A549 (cell line): ENCODE measurements around the gene SZT2. TPM values are rescaled to one million over a fixed set of nuclear protein-coding genes. Genes with fewer than 3 reads are reported as not detected.
A peak's percentile ranks its signal among the peaks of the same experiment; 100 is the strongest.

Experiments
- ATAC-seq, 2 experiments: fragments of 200-7000 bp in 1 of 2; fragments of >200 bp in 1 of 2; cut with Nextera tagmentation in 1 of 2; cut with Tn5 transposase in 1 of 2; 3 replicates each; pipeline versions ENCODE4 v1.8.0 to v1.9.1; 2018 to 2020; ENCODE audit warnings: mild to moderate bottlenecking in 1 of 2, moderate library complexity in 1 of 2
- CTCF ChIA-PET: fragments of 300-600 bp; sonication (Branson Sonifier 250); formaldehyde crosslinking; extraction: SDS; loops from one replicate; lab custom pipeline; 2021; ENCODE audit warnings: antibody characterized with exemption, inconsistent platforms; lab: Yijun Ruan, JAX
- POLR2A ChIA-PET: fragments of 350-600 bp; formaldehyde crosslinking; extraction: SDS; loops from one replicate; lab custom pipeline; 2021; ENCODE audit warnings: antibody characterized with exemption, inconsistent platforms; lab: Yijun Ruan, JAX
- DNase-seq, 2 experiments: peaks; one replicate each; pipeline versions ENCODE4 v3.0.0 to v3.0.0-alpha.2; 2011 to 2016; ENCODE audit warnings: low read depth in 1 of 2, low spot score in 1 of 2
- FAIRE-seq: peaks from 2 replicates; lab custom pipeline; 2011; peaks lifted over from hg19 to GRCh38; lab: Jason Lieb, UNC
- H3K27ac ChIP-seq, 2 experiments: fragments of >200 bp; sonication (Bioruptor Twin); formaldehyde crosslinking; 3 replicates each; pipeline ENCODE4 v1.5.1; 2016 to 2017
- H3K4me1 ChIP-seq: fragments of >200 bp; sonication (Bioruptor Twin); formaldehyde crosslinking; 3 replicates; pipeline ENCODE4 v1.6.1; 2016
- H3K4me2 ChIP-seq: fragments of >200 bp; sonication (Bioruptor Twin); formaldehyde crosslinking; 3 replicates; pipeline ENCODE4 v1.6.1; 2016
- H3K4me3 ChIP-seq: fragments of >200 bp; sonication (Bioruptor Twin); formaldehyde crosslinking; 3 replicates; pipeline ENCODE4 v1.5.1; 2016
- H3K9me3 ChIP-seq: fragments of >200 bp; sonication (Bioruptor Twin); formaldehyde crosslinking; 3 replicates; pipeline ENCODE4 v1.6.1; 2016
- CEBPB ChIP-seq, 2 experiments: fragments of >200 bp in 1 of 2; sonication (Bioruptor Twin) in 1 of 2; formaldehyde crosslinking in 1 of 2; IDR thresholded peaks; 2 replicates each; pipeline ENCODE4 v1.6.1; 2012 to 2016
- EHF ChIP-seq: fragments of 250-450 bp; sonication (Bioruptor Pico); IDR thresholded peaks from 2 replicates; pipeline ENCODE4 v1.5.0; 2020; ENCODE audit warnings: mild to moderate bottlenecking
- FOSB ChIP-seq: fragments of 250-450 bp; sonication (Bioruptor Pico); IDR thresholded peaks from 2 replicates; pipeline ENCODE4 v1.5.0; 2020; ENCODE audit warnings: mild to moderate bottlenecking, moderate library complexity
- FOSL2 ChIP-seq, 2 experiments: fragments of 450-650 bp in 1 of 2; fragments of >200 bp in 1 of 2; sonication (Bioruptor Twin) in 1 of 2; formaldehyde crosslinking; IDR thresholded peaks; 2 replicates each; pipeline versions ENCODE4 v1.5.0 to v1.6.1; 2016 to 2020; ENCODE audit warnings: mild to moderate bottlenecking in 1 of 2, moderate library complexity in 1 of 2
- HDAC2 ChIP-seq: fragments of 200-600 bp; sonication (generic); IDR thresholded peaks from 2 replicates; pipeline ENCODE4 v1.6.1; 2016
- HOXB13 ChIP-seq: fragments of 250-450 bp; sonication (Bioruptor Pico); IDR thresholded peaks from 2 replicates; pipeline ENCODE4 v1.5.0; 2020; ENCODE audit warnings: low read depth, mild to moderate bottlenecking, moderate library complexity
- JUN ChIP-seq, 2 experiments: fragments of >200 bp; sonication (Bioruptor Twin); formaldehyde crosslinking; IDR thresholded peaks; 2 replicates in 1 of 2; 3 replicates in 1 of 2; pipeline ENCODE4 v1.6.1; 2016 to 2017
- JUNB ChIP-seq: fragments of >200 bp; sonication (Bioruptor Twin); formaldehyde crosslinking; IDR thresholded peaks from 2 replicates; pipeline ENCODE4 v1.6.1; 2016
- KDM5A ChIP-seq: fragments of 200-600 bp; sonication (generic); IDR thresholded peaks from 2 replicates; pipeline ENCODE4 v1.6.1; 2016; ENCODE audit warnings: antibody characterized with exemption, mild to moderate bottlenecking
- MAFK ChIP-seq: fragments of 450-650 bp; IDR thresholded peaks from 2 replicates; pipeline ENCODE4 v1.6.1; 2014; ENCODE audit not compliant: partially characterized antibody
- MAX ChIP-seq: IDR thresholded peaks from 2 replicates; pipeline ENCODE4 v1.6.1; 2012
- MAZ ChIP-seq: fragments of 150-350 bp; IDR thresholded peaks from 2 replicates; pipeline ENCODE4 v1.6.1; 2014; ENCODE audit warnings: antibody characterized with exemption, low read depth, low read length, borderline replicate concordance
- MYC ChIP-seq: IDR thresholded peaks from 2 replicates; pipeline ENCODE4 v1.6.1; 2012; ENCODE audit warnings: mild to moderate bottlenecking, inconsistent platforms, low read length, improper control_type of control experiment, borderline replicate concordance
- NPAS2 ChIP-seq: fragments of 250-450 bp; sonication (Bioruptor Pico); IDR thresholded peaks from 2 replicates; pipeline ENCODE4 v1.8.0; 2022; ENCODE audit warnings: mild to moderate bottlenecking, moderate library complexity, borderline replicate concordance
- PBX3 ChIP-seq: IDR thresholded peaks from 2 replicates; pipeline ENCODE4 v1.6.1; 2012
- POLR2A ChIP-seq: IDR thresholded peaks from 2 replicates; pipeline ENCODE4 v1.6.1; 2012; ENCODE audit warnings: mild to moderate bottlenecking, low read length
- POLR2AphosphoS2 ChIP-seq: conservative IDR thresholded peaks from 2 replicates; pipeline ENCODE4 v1.6.1; 2012; ENCODE audit warnings: low read length, improper control_type of control experiment, inconsistent platforms
- REST ChIP-seq: fragments of 200-600 bp; sonication (generic); IDR thresholded peaks from 2 replicates; pipeline ENCODE4 v1.6.1; 2016; ENCODE audit warnings: antibody characterized with exemption, mild to moderate bottlenecking, moderate library complexity
- SMC3 ChIP-seq: fragments of >200 bp; sonication (Bioruptor Twin); formaldehyde crosslinking; IDR thresholded peaks from 3 replicates; pipeline ENCODE4 v1.6.1; 2018; ENCODE audit warnings: inconsistent platforms
- SREBF2 ChIP-seq: fragments of 450-650 bp; IDR thresholded peaks from 2 replicates; pipeline ENCODE4 v1.6.1; 2014; ENCODE audit warnings: mild to moderate bottlenecking, moderate library complexity
- ZC3H11A ChIP-seq: fragments of 450-650 bp; IDR thresholded peaks from 2 replicates; pipeline ENCODE4 v1.6.1; 2014; ENCODE audit warnings: antibody characterized with exemption, mild to moderate bottlenecking
- WGBS: methylation state at CpG from one replicate; pipeline ENCODE4 v1.1.6; 2017; ENCODE audit errors: missing lambda C conversion rate; 5-methylcytosine and 5-hydroxymethylcytosine counted together
- polyA plus RNA-seq, 4 experiments: library from polyadenylated mRNA; depleted of rRNA in 3 of 4; stranded (reverse); fragments of >200 nt; fragmentation: RNase III in 1 of 4; extraction: RNeasy Plus Mini Kit Qiagen cat#74134 plus additional on column Dnase treatment in 1 of 4; gene quantifications; 2 replicates in 3 of 4; 3 replicates in 1 of 4; pipeline ENCODE4 v1.2.3, GENCODE V29; 2011 to 2017
- TF ChIP-seq, protein P1 (sequence below): fragments of 250-450 bp; sonication (Bioruptor Pico); IDR thresholded peaks from 2 replicates; pipeline ENCODE4 v1.5.0; 2020; ENCODE audit warnings: low read depth, mild to moderate bottlenecking, moderate library complexity

The SZT2 gene
- polyA plus RNA-seq, 2 of the 4 experiments (the other 2 are of a cell fraction) = 6.1 to 6.5 TPM

GRCh38 chr1:43370564-43370963 lies 19.1 kb upstream of the SZT2 start:
- H3K4me1 ChIP-seq = peaks cover 57% of the 10 kb centered on the region
- DNase-seq (no peak), FAIRE-seq (no peak), ATAC-seq (no peak)
- no peaks in the 10 kb centered on the region for H3K9me3 ChIP-seq
- no peak for TF ChIP-seq POLR2AphosphoS2
- peak overlapping the region in 1 of 2 experiments; percentile 86; a peak in 3 of 6 replicates for H3K27ac ChIP-seq
- no peak overlapping the region for H3K4me3 ChIP-seq
- H3K4me2 ChIP-seq = peak overlapping the region; percentile 98; the same call in 2 of the 3 replicates
- ChIA-PET CTCF (no interaction called here), POLR2A (interaction anchor here (0.7 kb wide), 1 partner anchor 78 kb away, joined by 3 read pairs; no protein-coding TSS in a partner anchor)
- WGBS = 90% methylated on average over 4 of the region's 4 CpGs

GRCh38 chr1:43372172-43372571 lies 17.5 kb upstream of the SZT2 start:
- Histone ChIP-seq H3K4me3 (no peak overlapping the region), H3K27ac (peak overlapping the region; percentile 81 to 86), H3K4me1 (peaks cover 45% of the 10 kb centered on the region), H3K9me3 (no peaks in the 10 kb centered on the region), H3K4me2 (peak overlapping the region; percentile 77)
- no peak for FAIRE-seq
- 90% methylated on average over 5 of the region's 5 CpGs for WGBS
- ChIA-PET POLR2A (interaction anchor here (1.9 kb wide), 1 partner anchor 14 kb away, joined by 8 read pairs; the partner anchor contains the start of gene CDC20), CTCF (no interaction called here)
- TF ChIP-seq SREBF2 = no peak
- TF ChIP-seq FOSL2 (IDR thresholded peaks at IDR 0.05) = no peak
- TF ChIP-seq FOSL2 (CRISPR knock-in tag; IDR thresholded peaks at IDR 0.05) = no peak
- TF ChIP-seq HDAC2 = no peak
- TF ChIP-seq MYC = no peak
- TF ChIP-seq NPAS2 (CRISPR knock-in tag) = no peak
- no peak for TF ChIP-seq POLR2AphosphoS2
- no peak for TF ChIP-seq HOXB13 (CRISPR knock-in tag)
- TF ChIP-seq JUN (IDR thresholded peaks at IDR 0.05) = no peak
- TF ChIP-seq JUNB = no peak
- no peak for TF ChIP-seq SMC3
- TF ChIP-seq ZC3H11A = no peak
- no peak for TF ChIP-seq PBX3
- no peak for TF ChIP-seq FOSB (CRISPR knock-in tag)
- TF ChIP-seq POLR2A = no peak
- TF ChIP-seq KDM5A = no peak
- no peak for TF ChIP-seq REST
- no peak for DNase-seq
- ATAC-seq = no peak

DNA sequence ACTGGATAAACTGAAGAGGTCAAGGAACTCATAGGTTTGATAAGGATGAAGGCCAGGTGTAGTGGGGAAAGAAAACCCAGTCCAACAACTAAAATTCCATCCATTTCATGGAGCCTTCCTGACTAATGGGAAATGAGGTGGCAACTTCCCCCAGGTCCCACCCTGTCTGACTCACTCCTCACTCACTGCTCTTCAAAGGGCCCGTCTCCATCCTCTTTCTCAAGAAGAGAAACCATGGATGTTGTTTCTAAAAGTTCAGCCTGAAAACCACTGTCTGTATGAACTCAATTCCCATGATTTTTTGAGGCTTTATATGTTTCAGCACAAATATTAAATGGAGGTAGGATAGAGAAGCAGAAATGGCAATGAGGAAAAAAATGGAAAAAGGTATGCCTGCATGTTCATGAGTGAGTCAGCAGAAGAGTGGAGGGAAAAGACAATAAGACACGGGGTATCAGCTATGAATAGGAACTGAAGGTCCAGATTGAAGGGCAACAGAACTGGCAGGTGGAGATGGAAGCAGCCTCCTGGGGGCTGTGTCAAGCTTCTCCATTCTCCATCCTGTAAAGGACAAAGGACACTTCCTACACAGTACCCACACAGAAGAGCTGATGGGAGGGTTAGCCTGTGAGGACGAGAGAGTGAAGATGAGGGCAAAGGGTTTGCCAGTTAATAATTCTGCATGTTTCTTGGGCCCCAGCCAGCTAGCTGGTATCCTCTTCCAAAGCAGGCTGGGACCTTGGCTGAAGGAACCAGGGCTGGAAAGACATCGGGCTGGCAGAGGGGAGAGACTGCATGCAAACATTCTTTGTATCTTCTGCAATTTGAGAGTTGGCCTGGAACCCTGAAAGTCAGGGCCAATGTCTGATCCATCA lies 16.4 kb upstream of the SZT2 start:
- no peaks in the 10 kb centered on the region for H3K9me3 ChIP-seq
- TF ChIP-seq, protein P1, sequence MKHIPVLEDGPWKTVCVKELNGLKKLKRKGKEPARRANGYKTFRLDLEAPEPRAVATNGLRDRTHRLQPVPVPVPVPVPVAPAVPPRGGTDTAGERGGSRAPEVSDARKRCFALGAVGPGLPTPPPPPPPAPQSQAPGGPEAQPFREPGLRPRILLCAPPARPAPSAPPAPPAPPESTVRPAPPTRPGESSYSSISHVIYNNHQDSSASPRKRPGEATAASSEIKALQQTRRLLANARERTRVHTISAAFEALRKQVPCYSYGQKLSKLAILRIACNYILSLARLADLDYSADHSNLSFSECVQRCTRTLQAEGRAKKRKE = peak; percentile 24; the same call in 1 of the 2 replicates
- peak; percentile 73 for TF ChIP-seq JUNB
- peak; percentile 55 for TF ChIP-seq MAFK
- no peak for TF ChIP-seq HOXB13 (CRISPR knock-in tag)
- TF ChIP-seq JUN (IDR thresholded peaks at IDR 0.05) = 0 out of 5 replicates have a peak, but pooled peaks of 1 of the 2 experiments have one; percentile 32
- TF ChIP-seq CEBPB (IDR thresholded peaks at IDR 0.05) = 0 out of 4 replicates have a peak, but pooled peaks of 1 of the 2 experiments have one; percentile 3
- TF ChIP-seq EHF (CRISPR knock-in tag) = no peak
- TF ChIP-seq MAX = peak; percentile 48; the same call in 1 of the 2 replicates
- no peak for TF ChIP-seq FOSL2 (IDR thresholded peaks at IDR 0.05)
- TF ChIP-seq FOSL2 (CRISPR knock-in tag; IDR thresholded peaks at IDR 0.05) = peak; percentile 80
- TF ChIP-seq MAZ = no peak
- ChIA-PET CTCF (interaction anchor here (1.9 kb wide), 1 partner anchor 10 kb away, joined by 7 read pairs; no protein-coding TSS in a partner anchor), POLR2A (interaction anchor here (0.9 to 1.9 kb wide), 2 partner anchors 12 to 15 kb away, joined by 3 to 8 read pairs; partner anchors contain the start of gene CDC20)
- peak overlapping the region; percentile 81 to 86 for H3K27ac ChIP-seq
- 2% methylated on average over 4 of the region's 4 CpGs for WGBS
- no peak overlapping the region for H3K4me3 ChIP-seq
- H3K4me1 ChIP-seq = peaks cover 45% of the 10 kb centered on the region
- ATAC-seq (peak; percentile 69 to 73), DNase-seq (peak; percentile 48 to 67), FAIRE-seq (no peak)
- H3K4me2 ChIP-seq = peak overlapping the region; percentile 77
